A549 treated with DMSO at 1 μM for 4 hours (cell line): ENCODE results near the gene KIF1B. TPM values are rescaled to one million over a fixed set of nuclear protein-coding genes. Genes with fewer than 3 reads are reported as not detected.

ENCODE experiments used
- total RNA-seq: library from RNA; stranded (reverse); fragments of 200-300 nt; extraction: Qiagen RNA extraction; gene quantifications from 5 replicates; pipeline ENCODE4 v1.2.3, GENCODE V29; 2022; ENCODE audit warnings: low read depth

The KIF1B gene, protein sequence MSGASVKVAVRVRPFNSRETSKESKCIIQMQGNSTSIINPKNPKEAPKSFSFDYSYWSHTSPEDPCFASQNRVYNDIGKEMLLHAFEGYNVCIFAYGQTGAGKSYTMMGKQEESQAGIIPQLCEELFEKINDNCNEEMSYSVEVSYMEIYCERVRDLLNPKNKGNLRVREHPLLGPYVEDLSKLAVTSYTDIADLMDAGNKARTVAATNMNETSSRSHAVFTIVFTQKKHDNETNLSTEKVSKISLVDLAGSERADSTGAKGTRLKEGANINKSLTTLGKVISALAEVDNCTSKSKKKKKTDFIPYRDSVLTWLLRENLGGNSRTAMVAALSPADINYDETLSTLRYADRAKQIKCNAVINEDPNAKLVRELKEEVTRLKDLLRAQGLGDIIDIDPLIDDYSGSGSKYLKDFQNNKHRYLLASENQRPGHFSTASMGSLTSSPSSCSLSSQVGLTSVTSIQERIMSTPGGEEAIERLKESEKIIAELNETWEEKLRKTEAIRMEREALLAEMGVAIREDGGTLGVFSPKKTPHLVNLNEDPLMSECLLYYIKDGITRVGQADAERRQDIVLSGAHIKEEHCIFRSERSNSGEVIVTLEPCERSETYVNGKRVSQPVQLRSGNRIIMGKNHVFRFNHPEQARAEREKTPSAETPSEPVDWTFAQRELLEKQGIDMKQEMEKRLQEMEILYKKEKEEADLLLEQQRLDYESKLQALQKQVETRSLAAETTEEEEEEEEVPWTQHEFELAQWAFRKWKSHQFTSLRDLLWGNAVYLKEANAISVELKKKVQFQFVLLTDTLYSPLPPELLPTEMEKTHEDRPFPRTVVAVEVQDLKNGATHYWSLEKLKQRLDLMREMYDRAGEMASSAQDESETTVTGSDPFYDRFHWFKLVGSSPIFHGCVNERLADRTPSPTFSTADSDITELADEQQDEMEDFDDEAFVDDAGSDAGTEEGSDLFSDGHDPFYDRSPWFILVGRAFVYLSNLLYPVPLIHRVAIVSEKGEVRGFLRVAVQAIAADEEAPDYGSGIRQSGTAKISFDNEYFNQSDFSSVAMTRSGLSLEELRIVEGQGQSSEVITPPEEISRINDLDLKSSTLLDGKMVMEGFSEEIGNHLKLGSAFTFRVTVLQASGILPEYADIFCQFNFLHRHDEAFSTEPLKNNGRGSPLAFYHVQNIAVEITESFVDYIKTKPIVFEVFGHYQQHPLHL (N-terminal part only)
- 13.0 to 17.2 TPM (median 15.8 TPM) in 5 replicates for total RNA-seq

DNA sequence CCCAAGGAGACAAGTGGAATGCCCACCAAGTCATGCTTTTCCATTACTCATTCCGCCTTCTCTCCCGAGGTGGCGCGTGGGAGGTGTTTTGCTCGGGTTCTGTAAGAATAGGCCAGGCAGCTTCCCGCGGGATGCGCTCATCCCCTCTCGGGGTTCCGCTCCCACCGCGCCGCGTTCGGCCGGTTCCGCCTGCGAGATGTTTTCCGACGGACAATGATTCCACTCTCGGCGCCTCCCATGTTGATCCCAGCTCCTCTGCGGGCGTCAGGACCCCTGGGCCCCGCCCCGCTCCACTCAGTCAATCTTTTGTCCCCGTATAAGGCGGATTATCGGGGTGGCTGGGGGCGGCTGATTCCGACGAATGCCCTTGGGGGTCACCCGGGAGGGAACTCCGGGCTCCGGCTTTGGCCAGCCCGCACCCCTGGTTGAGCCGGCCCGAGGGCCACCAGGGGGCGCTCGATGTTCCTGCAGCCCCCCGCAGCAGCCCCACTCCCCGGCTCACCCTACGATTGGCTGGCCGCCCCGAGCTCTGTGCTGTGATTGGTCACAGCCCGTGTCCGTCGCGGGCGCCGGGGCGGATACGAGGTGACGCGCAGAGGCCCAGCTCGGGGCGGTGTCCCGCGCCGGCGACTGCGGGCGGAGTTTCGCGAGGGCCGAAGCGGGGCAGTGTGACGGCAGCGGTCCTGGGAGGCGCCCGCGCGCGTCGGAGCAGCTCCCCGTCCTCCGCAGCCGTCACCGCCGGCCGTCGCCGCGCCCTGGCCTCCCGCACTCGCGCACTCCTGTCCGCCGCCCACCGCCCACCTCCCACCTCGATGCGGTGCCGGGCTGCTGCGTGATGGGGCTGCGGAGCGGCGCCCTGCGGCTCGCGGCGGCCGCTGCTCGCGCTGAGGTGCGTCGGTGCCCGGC lies at the start of gene KIF1B:
Gene KIF1B (plus strand): TSS at position 666 of the 906 bp plus-strand sequence. CDS start 21,759 bp downstream, outside the sequence.

DNA sequence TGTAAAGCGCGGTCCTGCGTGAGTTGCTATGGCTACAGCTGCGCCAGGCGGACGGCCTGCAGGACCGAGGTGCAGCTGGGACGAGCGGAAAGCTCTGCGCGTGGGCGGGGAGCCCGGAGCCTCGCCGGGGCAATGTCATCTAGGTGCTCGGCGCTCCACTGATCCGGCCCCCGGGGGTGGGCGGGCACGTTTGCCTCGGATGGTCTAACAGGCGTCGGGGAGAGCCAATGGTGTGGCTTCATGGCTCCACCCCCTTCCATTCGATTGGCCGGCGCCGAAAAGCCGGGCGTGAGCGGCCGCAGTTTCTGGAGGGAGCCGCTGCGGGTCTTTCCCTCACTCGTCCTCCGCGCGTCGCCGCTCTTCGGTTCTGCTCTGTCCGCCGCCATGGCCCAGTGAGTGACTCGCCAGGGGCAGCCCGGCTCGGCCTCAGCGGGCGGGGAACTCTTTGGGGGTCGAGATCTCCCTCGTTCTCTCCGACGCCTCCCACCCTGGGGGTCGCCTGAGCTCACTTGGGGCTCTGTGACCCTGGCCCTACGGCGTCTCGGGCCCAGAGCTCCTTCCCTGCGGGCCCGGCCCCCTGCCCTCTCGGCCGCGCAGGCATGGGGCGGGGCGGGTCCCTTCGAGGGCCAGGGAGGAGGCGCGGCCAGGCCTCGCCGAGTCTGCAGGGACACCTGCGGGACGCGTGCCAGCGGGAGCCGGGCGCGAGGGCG lies 188.5 kb downstream of the KIF1B start, which contains the start of gene PGD:
Gene PGD (plus strand): TSS at position 331 of the 710 bp plus-strand sequence. CDS start 54 bp downstream, at position 385.

DNA sequence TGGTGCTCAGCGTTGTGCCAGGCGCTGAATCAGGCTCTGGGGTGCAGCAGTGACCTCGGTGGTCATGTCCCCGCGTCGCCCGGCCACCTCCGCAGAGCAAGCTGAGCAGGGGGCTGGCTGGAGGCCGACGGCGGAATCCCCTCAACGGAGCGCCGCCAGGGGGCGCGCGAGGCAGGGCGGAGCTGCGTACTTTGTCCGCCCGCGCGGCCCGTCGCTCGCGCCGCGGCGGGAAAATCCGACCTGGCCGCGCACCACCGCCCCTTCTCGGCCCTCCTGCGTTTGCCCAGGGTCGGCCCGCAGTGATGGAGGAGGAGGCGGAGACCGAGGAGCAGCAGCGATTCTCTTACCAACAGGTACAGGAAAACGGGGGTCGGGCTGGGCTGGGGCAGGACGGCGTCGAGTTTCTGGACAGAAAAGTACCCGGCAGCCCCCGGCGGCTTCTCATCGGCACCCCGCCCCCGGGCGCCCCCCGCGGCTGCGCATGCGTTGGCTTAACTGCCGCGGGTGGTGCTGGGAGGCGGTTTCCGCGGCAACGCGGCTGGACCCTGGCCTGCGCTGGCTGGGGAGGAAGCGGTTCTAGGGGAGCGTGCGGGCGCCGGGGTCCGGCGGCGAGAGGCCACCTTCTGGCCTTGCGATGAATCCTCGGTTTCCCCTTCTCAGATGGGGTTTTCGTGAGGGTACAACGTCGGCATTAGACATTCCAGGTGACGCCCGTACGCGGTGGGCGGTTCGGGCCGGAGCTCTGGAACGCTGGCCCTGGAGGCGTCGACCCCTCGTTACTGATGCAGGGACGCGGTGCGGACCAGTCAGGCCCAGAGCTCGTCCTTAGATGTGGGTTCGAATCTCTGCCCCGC lies 220.1 kb downstream of the KIF1B start, which contains the start of gene CENPS:
Gene CENPS (plus strand): TSS at position 218 of the 854 bp plus-strand sequence. CDS start 85 bp downstream, at position 303.

Other genes starting within 250 kb of the KIF1B start
- 4.9 to 6.4 TPM (median 5.6 TPM) in 5 replicates for gene RBP7, start 213.3 kb upstream of the KIF1B start, total RNA-seq
- 11.4 to 17.6 TPM (median 14.9 TPM) in 5 replicates for gene UBE4B, start 177.6 kb upstream of the KIF1B start, total RNA-seq
- 1,089 to 1,299 TPM (median 1,195 TPM) in 5 replicates for gene PGD, start 188.5 kb downstream of the KIF1B start, total RNA-seq
- gene CENPS, start 219.9 kb downstream of the KIF1B start, total RNA-seq = 22.7 to 32.4 TPM (median 30.4 TPM) in 5 replicates
- 0.09 to 0.51 TPM (median 0.22 TPM) in 4 of 5 replicates, not detected in the other for gene CORT, start 239.5 kb downstream of the KIF1B start, total RNA-seq